ENCODE measurements around the gene ALLC. TPM values are rescaled to one million over a fixed set of nuclear protein-coding genes. Genes with fewer than 3 reads are reported as not detected.

The ALLC gene
- total and polyA plus RNA-seq, 4 donors = 0.09 to 1.4 (median 0.74) TPM

DNA sequence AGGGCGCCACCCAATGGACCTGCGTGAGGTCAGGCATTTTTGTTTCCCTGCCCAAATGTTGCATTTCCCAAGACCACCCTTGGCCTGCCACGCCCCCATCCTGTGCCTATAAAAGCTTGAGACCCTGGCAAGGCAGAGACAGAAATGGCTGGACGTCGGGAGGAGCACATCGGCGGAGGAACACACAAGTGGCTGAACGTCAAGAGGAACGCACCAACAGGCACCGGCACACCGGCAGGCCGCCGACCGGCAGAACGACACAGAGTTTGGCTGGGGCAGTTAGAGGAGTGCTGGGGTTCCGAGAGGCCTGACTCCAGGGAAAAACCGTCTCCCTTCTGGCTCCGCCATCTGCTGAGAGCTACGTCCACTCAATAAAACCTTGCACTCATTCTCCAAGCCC lies 81.3 kb downstream of the ALLC start (continued):
- TF ChIP-seq, protein P1, sequence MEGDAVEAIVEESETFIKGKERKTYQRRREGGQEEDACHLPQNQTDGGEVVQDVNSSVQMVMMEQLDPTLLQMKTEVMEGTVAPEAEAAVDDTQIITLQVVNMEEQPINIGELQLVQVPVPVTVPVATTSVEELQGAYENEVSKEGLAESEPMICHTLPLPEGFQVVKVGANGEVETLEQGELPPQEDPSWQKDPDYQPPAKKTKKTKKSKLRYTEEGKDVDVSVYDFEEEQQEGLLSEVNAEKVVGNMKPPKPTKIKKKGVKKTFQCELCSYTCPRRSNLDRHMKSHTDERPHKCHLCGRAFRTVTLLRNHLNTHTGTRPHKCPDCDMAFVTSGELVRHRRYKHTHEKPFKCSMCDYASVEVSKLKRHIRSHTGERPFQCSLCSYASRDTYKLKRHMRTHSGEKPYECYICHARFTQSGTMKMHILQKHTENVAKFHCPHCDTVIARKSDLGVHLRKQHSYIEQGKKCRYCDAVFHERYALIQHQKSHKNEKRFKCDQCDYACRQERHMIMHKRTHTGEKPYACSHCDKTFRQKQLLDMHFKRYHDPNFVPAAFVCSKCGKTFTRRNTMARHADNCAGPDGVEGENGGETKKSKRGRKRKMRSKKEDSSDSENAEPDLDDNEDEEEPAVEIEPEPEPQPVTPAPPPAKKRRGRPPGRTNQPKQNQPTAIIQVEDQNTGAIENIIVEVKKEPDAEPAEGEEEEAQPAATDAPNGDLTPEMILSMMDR (IDR thresholded peaks at IDR 0.05; ENCODE audit: low read depth, low read length, missing input control) = no peak

DNA sequence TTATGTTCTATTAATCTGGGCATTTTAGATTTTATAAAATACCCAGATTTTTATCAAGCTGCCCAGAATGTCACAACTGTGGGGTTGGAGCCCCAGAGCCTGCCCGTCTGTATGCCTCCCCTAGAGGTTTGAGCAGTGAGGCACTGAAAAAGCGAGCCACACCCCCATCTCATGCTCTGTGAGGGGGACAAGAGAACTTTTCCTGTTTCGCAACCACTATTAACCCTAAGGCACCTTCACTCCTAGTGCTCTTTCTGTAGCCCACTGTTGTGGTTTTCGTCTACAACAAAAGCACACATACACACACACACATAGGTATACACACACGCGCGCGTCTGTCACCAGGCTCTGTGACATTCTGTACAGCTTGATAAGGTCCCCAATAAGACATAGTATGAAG lies 83.4 kb downstream of the ALLC start:
- Histone ChIP-seq H3K4me3 (ENCODE audit: low read depth in 1 of 3, low read length in 3 of 3) (no peak overlapping the region), H3K9ac (ENCODE audit: low read depth in 1 of 2, low read length in 2 of 2) (no peak overlapping the region), H3K36me3 (ENCODE audit: control insufficient read depth in 4 of 4, insufficient read depth in 3 of 4, low read depth in 1 of 4, low read length in 3 of 4) (no peaks in the 10 kb centered on the region), H3K4me1 (ENCODE audit: control insufficient read depth in 4 of 4, insufficient read depth in 4 of 4, low read length in 3 of 4) (no peaks in the 10 kb centered on the region), H3K9me3 (ENCODE audit: control insufficient read depth in 4 of 4, low read length in 3 of 4) (no peaks in the 10 kb centered on the region), H3K27ac (ENCODE audit: low read depth in 1 of 2, low read length in 2 of 2) (no peak overlapping the region), H3K27me3 (ENCODE audit: control insufficient read depth in 4 of 4, insufficient read depth in 4 of 4, low read length in 3 of 4) (no peaks in the 10 kb centered on the region)
- WGBS = 76% methylated on average over 8 of the region's 8 CpGs
- TF ChIP-seq, protein P2, sequence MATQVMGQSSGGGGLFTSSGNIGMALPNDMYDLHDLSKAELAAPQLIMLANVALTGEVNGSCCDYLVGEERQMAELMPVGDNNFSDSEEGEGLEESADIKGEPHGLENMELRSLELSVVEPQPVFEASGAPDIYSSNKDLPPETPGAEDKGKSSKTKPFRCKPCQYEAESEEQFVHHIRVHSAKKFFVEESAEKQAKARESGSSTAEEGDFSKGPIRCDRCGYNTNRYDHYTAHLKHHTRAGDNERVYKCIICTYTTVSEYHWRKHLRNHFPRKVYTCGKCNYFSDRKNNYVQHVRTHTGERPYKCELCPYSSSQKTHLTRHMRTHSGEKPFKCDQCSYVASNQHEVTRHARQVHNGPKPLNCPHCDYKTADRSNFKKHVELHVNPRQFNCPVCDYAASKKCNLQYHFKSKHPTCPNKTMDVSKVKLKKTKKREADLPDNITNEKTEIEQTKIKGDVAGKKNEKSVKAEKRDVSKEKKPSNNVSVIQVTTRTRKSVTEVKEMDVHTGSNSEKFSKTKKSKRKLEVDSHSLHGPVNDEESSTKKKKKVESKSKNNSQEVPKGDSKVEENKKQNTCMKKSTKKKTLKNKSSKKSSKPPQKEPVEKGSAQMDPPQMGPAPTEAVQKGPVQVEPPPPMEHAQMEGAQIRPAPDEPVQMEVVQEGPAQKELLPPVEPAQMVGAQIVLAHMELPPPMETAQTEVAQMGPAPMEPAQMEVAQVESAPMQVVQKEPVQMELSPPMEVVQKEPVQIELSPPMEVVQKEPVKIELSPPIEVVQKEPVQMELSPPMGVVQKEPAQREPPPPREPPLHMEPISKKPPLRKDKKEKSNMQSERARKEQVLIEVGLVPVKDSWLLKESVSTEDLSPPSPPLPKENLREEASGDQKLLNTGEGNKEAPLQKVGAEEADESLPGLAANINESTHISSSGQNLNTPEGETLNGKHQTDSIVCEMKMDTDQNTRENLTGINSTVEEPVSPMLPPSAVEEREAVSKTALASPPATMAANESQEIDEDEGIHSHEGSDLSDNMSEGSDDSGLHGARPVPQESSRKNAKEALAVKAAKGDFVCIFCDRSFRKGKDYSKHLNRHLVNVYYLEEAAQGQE (IDR thresholded peaks at IDR 0.05) = no peak
- TF ChIP-seq, protein P3, sequence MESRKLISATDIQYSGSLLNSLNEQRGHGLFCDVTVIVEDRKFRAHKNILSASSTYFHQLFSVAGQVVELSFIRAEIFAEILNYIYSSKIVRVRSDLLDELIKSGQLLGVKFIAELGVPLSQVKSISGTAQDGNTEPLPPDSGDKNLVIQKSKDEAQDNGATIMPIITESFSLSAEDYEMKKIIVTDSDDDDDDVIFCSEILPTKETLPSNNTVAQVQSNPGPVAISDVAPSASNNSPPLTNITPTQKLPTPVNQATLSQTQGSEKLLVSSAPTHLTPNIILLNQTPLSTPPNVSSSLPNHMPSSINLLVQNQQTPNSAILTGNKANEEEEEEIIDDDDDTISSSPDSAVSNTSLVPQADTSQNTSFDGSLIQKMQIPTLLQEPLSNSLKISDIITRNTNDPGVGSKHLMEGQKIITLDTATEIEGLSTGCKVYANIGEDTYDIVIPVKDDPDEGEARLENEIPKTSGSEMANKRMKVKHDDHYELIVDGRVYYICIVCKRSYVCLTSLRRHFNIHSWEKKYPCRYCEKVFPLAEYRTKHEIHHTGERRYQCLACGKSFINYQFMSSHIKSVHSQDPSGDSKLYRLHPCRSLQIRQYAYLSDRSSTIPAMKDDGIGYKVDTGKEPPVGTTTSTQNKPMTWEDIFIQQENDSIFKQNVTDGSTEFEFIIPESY (IDR thresholded peaks at IDR 0.05) = no peak
- TF ChIP-seq RXRA (IDR thresholded peaks at IDR 0.05) (no peak), RAD21 (IDR thresholded peaks at IDR 0.05) (no peak), TAF1 (conservative IDR thresholded peaks at IDR 0.05) (no peak), JUND (IDR thresholded peaks at IDR 0.05) (no peak), FOXA1 (IDR thresholded peaks at IDR 0.05) (no peak), GABPA (IDR thresholded peaks at IDR 0.05 in 1 of 2, conservative IDR thresholded peaks at IDR 0.05 in 1 of 2) (no peak)
- TF ChIP-seq, protein P1 (IDR thresholded peaks at IDR 0.05; ENCODE audit: low read depth, low read length, missing input control) = no peak
- DNase-seq (ENCODE audit: low spot score) = no peak

Measured in liver (tissue), 9 donors.